Sigmoid colon (tissue), 4 donors: Measurements from ENCODE around the gene NIPAL3.

Experiments used
- EP300 ChIP-seq, 4 donors: sonication (generic); formaldehyde crosslinking; IDR thresholded peaks; one replicate each; pipeline ENCODE4 v1.6.1; 2017; ENCODE audit warnings: antibody characterized with exemption in 4 of 4
- POLR2A ChIP-seq, 2 donors: fragments of 450-650 bp; IDR thresholded peaks; one replicate each; pipeline ENCODE4 v1.6.1; 2016; ENCODE audit warnings: antibody characterized with exemption in 2 of 2, mild to moderate bottlenecking in 2 of 2, moderate library complexity in 2 of 2
- POLR2AphosphoS5 ChIP-seq, 4 donors: sonication (generic); formaldehyde crosslinking; IDR thresholded peaks; one replicate each; pipeline ENCODE4 v1.6.1; 2017; ENCODE audit warnings: antibody characterized with exemption in 4 of 4
- TF ChIP-seq, protein P1 (sequence below), 4 experiments: fragments of 450-650 bp in 3 of 4; fragments of 200-600 bp in 1 of 4; IDR thresholded peaks; one replicate each; pipeline ENCODE4 v1.5.1; 2016 to 2019; ENCODE audit warnings: antibody characterized with exemption in 4 of 4, mild to moderate bottlenecking in 3 of 4, moderate library complexity in 2 of 4

GRCh38 chr1:24483441-24483840, 67.8 kb downstream of the NIPAL3 start:
- TF ChIP-seq, protein P1, sequence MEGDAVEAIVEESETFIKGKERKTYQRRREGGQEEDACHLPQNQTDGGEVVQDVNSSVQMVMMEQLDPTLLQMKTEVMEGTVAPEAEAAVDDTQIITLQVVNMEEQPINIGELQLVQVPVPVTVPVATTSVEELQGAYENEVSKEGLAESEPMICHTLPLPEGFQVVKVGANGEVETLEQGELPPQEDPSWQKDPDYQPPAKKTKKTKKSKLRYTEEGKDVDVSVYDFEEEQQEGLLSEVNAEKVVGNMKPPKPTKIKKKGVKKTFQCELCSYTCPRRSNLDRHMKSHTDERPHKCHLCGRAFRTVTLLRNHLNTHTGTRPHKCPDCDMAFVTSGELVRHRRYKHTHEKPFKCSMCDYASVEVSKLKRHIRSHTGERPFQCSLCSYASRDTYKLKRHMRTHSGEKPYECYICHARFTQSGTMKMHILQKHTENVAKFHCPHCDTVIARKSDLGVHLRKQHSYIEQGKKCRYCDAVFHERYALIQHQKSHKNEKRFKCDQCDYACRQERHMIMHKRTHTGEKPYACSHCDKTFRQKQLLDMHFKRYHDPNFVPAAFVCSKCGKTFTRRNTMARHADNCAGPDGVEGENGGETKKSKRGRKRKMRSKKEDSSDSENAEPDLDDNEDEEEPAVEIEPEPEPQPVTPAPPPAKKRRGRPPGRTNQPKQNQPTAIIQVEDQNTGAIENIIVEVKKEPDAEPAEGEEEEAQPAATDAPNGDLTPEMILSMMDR (IDR thresholded peaks at IDR 0.05), result no peak
- no peak for TF ChIP-seq EP300 (IDR thresholded peaks at IDR 0.05)
- no peak for TF ChIP-seq POLR2AphosphoS5 (IDR thresholded peaks at IDR 0.05)
- no peak for TF ChIP-seq POLR2A (IDR thresholded peaks at IDR 0.05)
